MG63 (cell line): ENCODE measurements around the gene EEPD1. TPM values are rescaled to one million over a fixed set of nuclear protein-coding genes. Genes with fewer than 3 reads are reported as not detected.
A peak's percentile ranks its signal among the peaks of the same experiment; 100 is the strongest.
"Not testable (repeated sequence)": the region's sequence is repeated elsewhere in the genome, so short reads cannot be mapped to it uniquely, and the experiment has no call there.

Experiments used
- DNase-seq: peaks from one replicate; pipeline ENCODE4 v3.0.0-alpha.2; 2020
- H3K27me3 ChIP-seq: fragments of 250-450 bp; sonication (Bioruptor Pico); 2 replicates; pipeline ENCODE4 v1.5.1; 2020; ENCODE audit warnings: mild to moderate bottlenecking, moderate library complexity
- H3K36me3 ChIP-seq: fragments of 250-450 bp; sonication (Bioruptor Pico); 2 replicates; pipeline ENCODE4 v1.5.1; 2020; ENCODE audit warnings: mild to moderate bottlenecking, moderate library complexity
- H3K4me3 ChIP-seq: fragments of 250-450 bp; sonication (Bioruptor Pico); 2 replicates; pipeline ENCODE4 v1.5.1; 2020; ENCODE audit warnings: mild to moderate bottlenecking, moderate library complexity
- H3K9me3 ChIP-seq: fragments of 250-450 bp; sonication (Bioruptor Pico); 2 replicates; pipeline ENCODE4 v1.5.1; 2020; ENCODE audit warnings: mild to moderate bottlenecking, moderate library complexity
- total RNA-seq: library from RNA; depleted of rRNA; stranded (reverse); fragments of >200 nt; shearing (Covaris generic); gene quantifications from 2 replicates; pipeline ENCODE4 v1.2.3, GENCODE V29; 2014; ENCODE audit warnings: low replicate concordance

Gene EEPD1
- total RNA-seq, 1 experiment from 2014 or later = 8.6 TPM

GRCh38 chr7:36119983-36120646 is 32.9 kb upstream of the EEPD1 start:
- not testable (repeated sequence) for H3K36me3 ChIP-seq, H3K9me3 ChIP-seq

GRCh38 chr7:36125630-36126029 is 27.4 kb upstream of the EEPD1 start:
- H3K4me3 ChIP-seq, H3K27me3 ChIP-seq, H3K9me3 ChIP-seq, H3K36me3 ChIP-seq, DNase-seq: not testable (repeated sequence)

More at GRCh38 chr7:36119983-36120646, 32.9 kb upstream of the EEPD1 start:
- DNase-seq, H3K27me3 ChIP-seq, H3K4me3 ChIP-seq: not testable (repeated sequence)

GRCh38 chr7:36127075-36127740 is 25.8 kb upstream of the EEPD1 start:
- DNase-seq = no peak
- no peaks in the 10 kb centered on the region for H3K27me3 ChIP-seq
- no peak overlapping the region for H3K4me3 ChIP-seq
- H3K36me3 ChIP-seq = no peaks in the 10 kb centered on the region
- H3K9me3 ChIP-seq = 0 out of 2 replicates have a peak, but pooled peaks cover 1% of the 10 kb centered on the region

- DNase-seq = peak; percentile 92
- Histone ChIP-seq H3K9me3 (no peaks in the 10 kb centered on the region), H3K27me3 (no peaks in the 10 kb centered on the region), H3K36me3 (no peaks in the 10 kb centered on the region), H3K4me3 (no peak overlapping the region)
Measured at GRCh38 chr7:36128448-36129047, 24.5 kb upstream of the EEPD1 start.

- H3K4me3 ChIP-seq = no peak overlapping the region
Measured at GRCh38 chr7:36129048-36129534, 24.0 kb upstream of the EEPD1 start.

GRCh38 chr7:36130236-36130945 is 22.7 kb upstream of the EEPD1 start:
- Histone ChIP-seq H3K36me3 (no peaks in the 10 kb centered on the region), H3K27me3 (no peaks in the 10 kb centered on the region), H3K9me3 (no peaks in the 10 kb centered on the region), H3K4me3 (no peak overlapping the region)
- DNase-seq = no peak

More at GRCh38 chr7:36129048-36129534, 24.0 kb upstream of the EEPD1 start:
- no peak for DNase-seq
- Histone ChIP-seq H3K27me3 (no peaks in the 10 kb centered on the region), H3K36me3 (no peaks in the 10 kb centered on the region), H3K9me3 (no peaks in the 10 kb centered on the region)

GRCh38 chr7:36131026-36131425 is 22.0 kb upstream of the EEPD1 start:
- Histone ChIP-seq H3K9me3 (no peaks in the 10 kb centered on the region), H3K36me3 (no peaks in the 10 kb centered on the region), H3K4me3 (no peak overlapping the region), H3K27me3 (no peaks in the 10 kb centered on the region)
- no peak for DNase-seq

- H3K9me3 ChIP-seq = no peaks in the 10 kb centered on the region
- no peaks in the 10 kb centered on the region for H3K36me3 ChIP-seq
- no peaks in the 10 kb centered on the region for H3K27me3 ChIP-seq
- no peak overlapping the region for H3K4me3 ChIP-seq
- DNase-seq = no peak
Measured at GRCh38 chr7:36131499-36131898, 21.6 kb upstream of the EEPD1 start.

GRCh38 chr7:36132012-36132411 is 21.0 kb upstream of the EEPD1 start:
- no peak for DNase-seq
- Histone ChIP-seq H3K36me3 (no peaks in the 10 kb centered on the region), H3K9me3 (no peaks in the 10 kb centered on the region), H3K4me3 (no peak overlapping the region), H3K27me3 (no peaks in the 10 kb centered on the region)

GRCh38 chr7:36135700-36136099 is 17.4 kb upstream of the EEPD1 start:
- DNase-seq = no peak
- no peak overlapping the region for H3K4me3 ChIP-seq
- no peaks in the 10 kb centered on the region for H3K36me3 ChIP-seq
- H3K9me3 ChIP-seq = peaks cover 5% of the 10 kb centered on the region
- no peaks in the 10 kb centered on the region for H3K27me3 ChIP-seq

- Histone ChIP-seq H3K9me3 (peaks cover 10% of the 10 kb centered on the region), H3K4me3 (no peak overlapping the region), H3K36me3 (no peaks in the 10 kb centered on the region), H3K27me3 (no peaks in the 10 kb centered on the region)
- DNase-seq = no peak
Measured at GRCh38 chr7:36137258-36137657, 15.8 kb upstream of the EEPD1 start.

- Histone ChIP-seq H3K9me3 (peaks cover 10% of the 10 kb centered on the region), H3K4me3 (no peak overlapping the region), H3K36me3 (no peaks in the 10 kb centered on the region), H3K27me3 (no peaks in the 10 kb centered on the region)
- DNase-seq = no peak
Measured at GRCh38 chr7:36137754-36138153, 15.3 kb upstream of the EEPD1 start.

- Histone ChIP-seq H3K36me3 (no peaks in the 10 kb centered on the region), H3K9me3 (peaks cover 10% of the 10 kb centered on the region), H3K4me3 (no peak overlapping the region), H3K27me3 (no peaks in the 10 kb centered on the region)
- DNase-seq = no peak
Measured at GRCh38 chr7:36138209-36138608, 14.8 kb upstream of the EEPD1 start.

- Histone ChIP-seq H3K9me3 (peaks cover 10% of the 10 kb centered on the region), H3K36me3 (no peaks in the 10 kb centered on the region), H3K27me3 (no peaks in the 10 kb centered on the region), H3K4me3 (no peak overlapping the region)
- no peak for DNase-seq
Measured at GRCh38 chr7:36141351-36141750, 11.7 kb upstream of the EEPD1 start.

- DNase-seq = no peak
- H3K4me3 ChIP-seq = no peak overlapping the region
- H3K27me3 ChIP-seq = no peaks in the 10 kb centered on the region
- H3K36me3 ChIP-seq = no peaks in the 10 kb centered on the region
- H3K9me3 ChIP-seq = peaks cover 10% of the 10 kb centered on the region
Measured at GRCh38 chr7:36141850-36142249, 11.2 kb upstream of the EEPD1 start.

- Histone ChIP-seq H3K9me3 (peaks cover 10% of the 10 kb centered on the region), H3K27me3 (no peaks in the 10 kb centered on the region), H3K36me3 (no peaks in the 10 kb centered on the region), H3K4me3 (no peak overlapping the region)
- no peak for DNase-seq
Measured at GRCh38 chr7:36144189-36144588, 8.9 kb upstream of the EEPD1 start.

GRCh38 chr7:36145686-36146085 is 7.4 kb upstream of the EEPD1 start:
- H3K27me3 ChIP-seq = no peaks in the 10 kb centered on the region
- no peak overlapping the region for H3K4me3 ChIP-seq
- H3K36me3 ChIP-seq = no peaks in the 10 kb centered on the region
- H3K9me3 ChIP-seq = peaks cover 5% of the 10 kb centered on the region; the same call in 1 of the 2 replicates
- no peak for DNase-seq
